ENCODE results near the gene DISP3. TPM values are rescaled to one million over a fixed set of nuclear protein-coding genes. Genes with fewer than 3 reads are reported as not detected.

DISP3 gene
- total RNA-seq, 1 donor from 2014 or later: 179 TPM

- Mint-ChIP-seq H3K27me3 (ENCODE audit: unreplicated experiment) (peaks cover 11% of the 10 kb centered on the region), H3K27ac (ENCODE audit: unreplicated experiment) (peak overlapping the region; percentile 80), H3K4me1 (ENCODE audit: low read depth, unreplicated experiment) (peaks cover 6% of the 10 kb centered on the region), H3K9me3 (ENCODE audit: unreplicated experiment) (peaks cover 8% of the 10 kb centered on the region), H3K36me3 (ENCODE audit: unreplicated experiment) (no peaks in the 10 kb centered on the region), H3K4me3 (ENCODE audit: unreplicated experiment) (no peak overlapping the region)
- no peak for TF ChIP-seq CTCF (IDR thresholded peaks at IDR 0.05; ENCODE audit: partially characterized antibody, unreplicated experiment)
- DNase-seq: no peak
These were observed 42.8 kb downstream of the DISP3 start for GRCh38 chr1:11521582-11522399.

- Mint-ChIP-seq H3K27ac (ENCODE audit: unreplicated experiment) (no peak overlapping the region), H3K4me3 (ENCODE audit: unreplicated experiment) (no peak overlapping the region), H3K36me3 (ENCODE audit: unreplicated experiment) (no peaks in the 10 kb centered on the region), H3K9me3 (ENCODE audit: unreplicated experiment) (peaks cover 6% of the 10 kb centered on the region), H3K4me1 (ENCODE audit: low read depth, unreplicated experiment) (peaks cover 3% of the 10 kb centered on the region), H3K27me3 (ENCODE audit: unreplicated experiment) (peaks cover 9% of the 10 kb centered on the region)
- no peak for TF ChIP-seq CTCF (IDR thresholded peaks at IDR 0.05; ENCODE audit: partially characterized antibody, unreplicated experiment)
- DNase-seq: no peak
These were observed 43.7 kb downstream of the DISP3 start for GRCh38 chr1:11522400-11523235.

GRCh38 chr1:11523261-11523660, 44.3 kb downstream of the DISP3 start:
- DNase-seq: no peak
- Mint-ChIP-seq H3K4me3 (ENCODE audit: unreplicated experiment) (no peak overlapping the region), H3K27ac (ENCODE audit: unreplicated experiment) (no peak overlapping the region), H3K27me3 (ENCODE audit: unreplicated experiment) (peaks cover 12% of the 10 kb centered on the region), H3K36me3 (ENCODE audit: unreplicated experiment) (no peaks in the 10 kb centered on the region), H3K9me3 (ENCODE audit: unreplicated experiment) (peaks cover 8% of the 10 kb centered on the region), H3K4me1 (ENCODE audit: low read depth, unreplicated experiment) (peaks cover 3% of the 10 kb centered on the region)
- TF ChIP-seq CTCF (IDR thresholded peaks at IDR 0.05; ENCODE audit: partially characterized antibody, unreplicated experiment): no peak

- DNase-seq: no peak
- H3K9me3 Mint-ChIP-seq (ENCODE audit: unreplicated experiment): peaks cover 8% of the 10 kb centered on the region
- H3K27me3 Mint-ChIP-seq (ENCODE audit: unreplicated experiment): peaks cover 12% of the 10 kb centered on the region
- no peak overlapping the region for H3K27ac Mint-ChIP-seq (ENCODE audit: unreplicated experiment)
- no peaks in the 10 kb centered on the region for H3K36me3 Mint-ChIP-seq (ENCODE audit: unreplicated experiment)
- no peak overlapping the region for H3K4me3 Mint-ChIP-seq (ENCODE audit: unreplicated experiment)
- H3K4me1 Mint-ChIP-seq (ENCODE audit: low read depth, unreplicated experiment): peaks cover 3% of the 10 kb centered on the region
- TF ChIP-seq CTCF (IDR thresholded peaks at IDR 0.05; ENCODE audit: partially characterized antibody, unreplicated experiment): no peak
These were observed 45.0 kb downstream of the DISP3 start for GRCh38 chr1:11523746-11524464.
